ENCODE measurements around the gene MRPS27. TPM values are rescaled to one million over a fixed set of nuclear protein-coding genes. Genes with fewer than 3 reads are reported as not detected.

Gene MRPS27
- total RNA-seq, 4 donors from 2014 or later = 45.9 to 214 (median 68.6) TPM

GRCh38 chr5:72214168-72214567 is 105.9 kb downstream of the MRPS27 start:
- Histone ChIP-seq H3K27ac (no peak overlapping the region), H3K9me3 (no peaks in the 10 kb centered on the region), H3K4me1 (peaks cover 4 to 6% of the 10 kb centered on the region in 2 donors), H3K27me3 (no peaks in the 10 kb centered on the region), H3K36me3 (no peaks in the 10 kb centered on the region), H3K4me3 (no peak overlapping the region)
- no peak for DNase-seq
- intact Hi-C loops (cut with DNase I; ENCODE audit: low total_unique reads) = no loop called here
- no peak for TF ChIP-seq POLR2A (IDR thresholded peaks at IDR 0.05)
- TF ChIP-seq, protein P1, sequence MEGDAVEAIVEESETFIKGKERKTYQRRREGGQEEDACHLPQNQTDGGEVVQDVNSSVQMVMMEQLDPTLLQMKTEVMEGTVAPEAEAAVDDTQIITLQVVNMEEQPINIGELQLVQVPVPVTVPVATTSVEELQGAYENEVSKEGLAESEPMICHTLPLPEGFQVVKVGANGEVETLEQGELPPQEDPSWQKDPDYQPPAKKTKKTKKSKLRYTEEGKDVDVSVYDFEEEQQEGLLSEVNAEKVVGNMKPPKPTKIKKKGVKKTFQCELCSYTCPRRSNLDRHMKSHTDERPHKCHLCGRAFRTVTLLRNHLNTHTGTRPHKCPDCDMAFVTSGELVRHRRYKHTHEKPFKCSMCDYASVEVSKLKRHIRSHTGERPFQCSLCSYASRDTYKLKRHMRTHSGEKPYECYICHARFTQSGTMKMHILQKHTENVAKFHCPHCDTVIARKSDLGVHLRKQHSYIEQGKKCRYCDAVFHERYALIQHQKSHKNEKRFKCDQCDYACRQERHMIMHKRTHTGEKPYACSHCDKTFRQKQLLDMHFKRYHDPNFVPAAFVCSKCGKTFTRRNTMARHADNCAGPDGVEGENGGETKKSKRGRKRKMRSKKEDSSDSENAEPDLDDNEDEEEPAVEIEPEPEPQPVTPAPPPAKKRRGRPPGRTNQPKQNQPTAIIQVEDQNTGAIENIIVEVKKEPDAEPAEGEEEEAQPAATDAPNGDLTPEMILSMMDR (IDR thresholded peaks at IDR 0.05) = no peak

DNA sequence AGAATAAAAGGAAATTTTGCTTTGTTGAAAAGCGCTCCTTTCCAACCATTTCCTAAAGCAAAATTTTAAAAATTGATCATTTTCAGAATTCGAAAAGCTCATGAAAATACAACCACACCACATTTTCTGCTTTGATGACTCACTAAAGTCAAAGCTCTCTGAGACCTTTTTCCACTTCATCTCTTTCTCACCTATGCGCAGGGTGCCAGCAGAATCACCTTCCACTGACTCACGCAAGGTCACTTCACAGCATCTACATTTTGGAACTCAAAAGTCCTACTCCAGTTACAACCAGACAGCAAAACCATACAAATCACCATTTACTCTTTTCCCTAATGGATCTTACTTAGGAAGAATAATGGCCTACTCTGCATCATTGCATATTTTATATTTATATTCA is 106.6 kb downstream of the MRPS27 start:
- Histone ChIP-seq H3K9me3 (no peaks in the 10 kb centered on the region), H3K36me3 (no peaks in the 10 kb centered on the region), H3K4me1 (peaks cover 4 to 6% of the 10 kb centered on the region in 2 donors), H3K27me3 (no peaks in the 10 kb centered on the region), H3K27ac (no peak overlapping the region), H3K4me3 (no peak overlapping the region)
- intact Hi-C loops (cut with DNase I; ENCODE audit: low total_unique reads) = no loop called here
- DNase-seq = no peak
- TF ChIP-seq, protein P1 (IDR thresholded peaks at IDR 0.05) = no peak
- no peak for TF ChIP-seq POLR2A (IDR thresholded peaks at IDR 0.05)

- Histone ChIP-seq H3K27ac (no peak overlapping the region), H3K36me3 (no peaks in the 10 kb centered on the region), H3K4me3 (no peak overlapping the region), H3K4me1 (peaks cover 4 to 6% of the 10 kb centered on the region in 2 donors), H3K27me3 (no peaks in the 10 kb centered on the region), H3K9me3 (no peaks in the 10 kb centered on the region)
- intact Hi-C loops (cut with DNase I; ENCODE audit: low total_unique reads) = no loop called here
- DNase-seq = no peak
- TF ChIP-seq POLR2A (IDR thresholded peaks at IDR 0.05) = no peak
- TF ChIP-seq, protein P1 (IDR thresholded peaks at IDR 0.05) = no peak
Measured at GRCh38 chr5:72212171-72212570, 107.9 kb downstream of the MRPS27 start.

DNA sequence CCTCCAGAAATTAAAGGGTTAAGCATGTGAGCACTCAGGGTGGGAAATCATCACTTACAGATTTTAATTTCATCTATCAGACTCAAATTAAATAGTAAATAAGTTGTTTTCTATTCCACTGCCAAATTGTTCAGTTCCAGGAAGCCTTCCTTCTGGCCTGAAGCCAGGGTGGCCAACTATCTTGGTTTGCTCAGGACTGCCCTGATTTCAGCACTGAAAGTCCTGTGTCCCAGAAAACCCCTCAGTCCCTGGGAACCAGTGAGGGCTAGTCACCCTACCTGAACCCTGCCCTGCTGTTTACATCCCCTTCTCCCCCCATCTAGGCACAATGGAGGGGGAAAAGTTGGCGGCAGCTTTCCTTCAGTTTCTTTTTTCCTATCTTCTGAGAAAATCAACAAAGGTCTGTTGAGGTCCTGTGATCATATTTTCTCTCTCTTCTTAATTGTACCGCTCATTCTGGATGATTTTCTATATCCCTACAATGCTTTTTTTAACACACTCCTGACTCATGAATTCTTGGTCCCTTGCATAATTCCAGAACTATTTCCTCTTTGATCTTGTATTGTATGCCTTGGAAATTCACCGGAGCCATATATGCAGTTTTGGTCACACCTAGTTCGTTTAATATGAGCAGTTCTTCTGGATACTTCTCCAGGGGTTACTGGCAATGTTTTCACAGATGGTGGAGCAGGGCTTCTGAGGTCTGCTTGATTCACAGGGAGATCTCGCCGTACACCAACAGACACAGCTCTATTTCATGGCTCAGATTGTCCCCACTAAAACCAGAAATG is 109.0 kb downstream of the MRPS27 start:
- Histone ChIP-seq H3K27ac (peak overlapping the region; percentile 56 to 80), H3K9me3 (no peaks in the 10 kb centered on the region), H3K4me1 (peaks cover 4 to 6% of the 10 kb centered on the region in 2 donors), H3K4me3 (no peak overlapping the region), H3K36me3 (no peaks in the 10 kb centered on the region), H3K27me3 (no peaks in the 10 kb centered on the region)
- intact Hi-C loops (cut with DNase I; ENCODE audit: low total_unique reads) = no loop called here
- peak; percentile 27 to 43 for DNase-seq
- TF ChIP-seq POLR2A (IDR thresholded peaks at IDR 0.05) = no peak
- TF ChIP-seq, protein P1 (IDR thresholded peaks at IDR 0.05) = no peak
